NCI-H2171 (cell line): ENCODE measurements around the gene SMC3.

Source experiments
- DNase-seq: peaks from one replicate; lab custom pipeline; 2025; lab: John Stamatoyannopoulos, UW

SMC3 gene

GRCh38 chr10:110546077-110546476, 21.4 kb upstream of the SMC3 start:
- no peak for DNase-seq

GRCh38 chr10:110546499-110547110, 20.9 kb upstream of the SMC3 start:
- no peak for DNase-seq

- peak; percentile 46 for DNase-seq
These were observed 20.2 kb upstream of the SMC3 start for GRCh38 chr10:110547139-110547761.

- DNase-seq: no peak
These were observed 19.5 kb upstream of the SMC3 start for GRCh38 chr10:110548002-110548401.

GRCh38 chr10:110549211-110549610, 18.3 kb upstream of the SMC3 start:
- no peak for DNase-seq

- DNase-seq: no peak
These were observed 13.6 kb upstream of the SMC3 start for GRCh38 chr10:110553905-110554304.

- DNase-seq: no peak
These were observed 11.2 kb upstream of the SMC3 start for GRCh38 chr10:110556296-110556695.

- no peak for DNase-seq
These were observed 10.4 kb upstream of the SMC3 start for GRCh38 chr10:110556969-110557601.

- no peak for DNase-seq
These were observed 9.5 kb upstream of the SMC3 start for GRCh38 chr10:110558041-110558440.

GRCh38 chr10:110560012-110560411, 7.5 kb upstream of the SMC3 start:
- no peak for DNase-seq

GRCh38 chr10:110561292-110561691, 6.2 kb upstream of the SMC3 start:
- DNase-seq: no peak

GRCh38 chr10:110562348-110562747, 5.1 kb upstream of the SMC3 start:
- DNase-seq: no peak

GRCh38 chr10:110563132-110563531, 4.4 kb upstream of the SMC3 start:
- DNase-seq: no peak

GRCh38 chr10:110566472-110567200, 859 bp upstream of the SMC3 start:
- DNase-seq: no peak

- peak; percentile 32 for DNase-seq
These were observed 700 bp downstream of the SMC3 start for GRCh38 chr10:110568055-110568735.

GRCh38 chr10:110569122-110569521, 1.6 kb downstream of the SMC3 start:
- DNase-seq: no peak

GRCh38 chr10:110569736-110570135, 2.2 kb downstream of the SMC3 start:
- no peak for DNase-seq

GRCh38 chr10:110571093-110571743, 3.7 kb downstream of the SMC3 start:
- DNase-seq: no peak

GRCh38 chr10:110572862-110573261, 5.4 kb downstream of the SMC3 start:
- no peak for DNase-seq

GRCh38 chr10:110574420-110574819, 6.9 kb downstream of the SMC3 start:
- no peak for DNase-seq

- DNase-seq: no peak
These were observed 8.7 kb downstream of the SMC3 start for GRCh38 chr10:110576220-110576619.

- DNase-seq: no peak
These were observed 9.6 kb downstream of the SMC3 start for GRCh38 chr10:110577056-110577455.
